ENCODE results near the gene C12orf43.

Gene C12orf43

DNA sequence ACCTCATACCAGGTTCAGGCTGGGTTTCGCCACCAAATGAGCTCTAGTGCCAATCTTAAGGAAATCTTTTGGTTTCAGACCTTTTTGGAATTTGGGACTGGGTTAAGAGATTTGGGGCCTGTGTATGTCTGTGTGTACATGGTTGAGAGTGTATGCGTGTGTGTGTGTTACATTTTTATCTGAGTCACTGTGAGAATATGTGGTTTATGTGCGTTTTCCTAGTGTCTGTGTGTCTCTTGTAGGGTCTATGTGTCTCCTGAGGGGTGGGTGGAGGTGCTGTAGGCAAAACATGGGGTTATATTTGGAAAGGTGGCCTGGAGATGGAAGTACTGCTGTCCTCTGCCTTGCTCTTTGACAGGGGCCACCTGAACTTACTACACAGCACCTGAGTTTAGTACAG lies 17.9 kb downstream of the C12orf43 start:
- FAIRE-seq: no peak

DNA sequence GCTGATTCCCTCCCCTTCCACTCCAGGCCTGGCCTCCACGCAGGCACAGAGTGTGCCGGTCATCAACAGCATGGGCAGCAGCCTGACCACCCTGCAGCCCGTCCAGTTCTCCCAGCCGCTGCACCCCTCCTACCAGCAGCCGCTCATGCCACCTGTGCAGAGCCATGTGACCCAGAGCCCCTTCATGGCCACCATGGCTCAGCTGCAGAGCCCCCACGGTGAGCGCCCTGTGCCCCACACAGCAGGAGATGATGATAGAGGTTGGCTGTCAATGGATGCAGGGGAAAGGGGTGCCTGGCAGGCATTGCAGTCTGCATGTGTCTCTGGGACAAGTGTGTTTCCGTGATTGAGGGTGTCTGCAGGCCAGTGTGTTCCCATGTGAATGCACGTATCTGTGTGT lies 18.8 kb downstream of the C12orf43 start:
- FAIRE-seq: no peak

DNA sequence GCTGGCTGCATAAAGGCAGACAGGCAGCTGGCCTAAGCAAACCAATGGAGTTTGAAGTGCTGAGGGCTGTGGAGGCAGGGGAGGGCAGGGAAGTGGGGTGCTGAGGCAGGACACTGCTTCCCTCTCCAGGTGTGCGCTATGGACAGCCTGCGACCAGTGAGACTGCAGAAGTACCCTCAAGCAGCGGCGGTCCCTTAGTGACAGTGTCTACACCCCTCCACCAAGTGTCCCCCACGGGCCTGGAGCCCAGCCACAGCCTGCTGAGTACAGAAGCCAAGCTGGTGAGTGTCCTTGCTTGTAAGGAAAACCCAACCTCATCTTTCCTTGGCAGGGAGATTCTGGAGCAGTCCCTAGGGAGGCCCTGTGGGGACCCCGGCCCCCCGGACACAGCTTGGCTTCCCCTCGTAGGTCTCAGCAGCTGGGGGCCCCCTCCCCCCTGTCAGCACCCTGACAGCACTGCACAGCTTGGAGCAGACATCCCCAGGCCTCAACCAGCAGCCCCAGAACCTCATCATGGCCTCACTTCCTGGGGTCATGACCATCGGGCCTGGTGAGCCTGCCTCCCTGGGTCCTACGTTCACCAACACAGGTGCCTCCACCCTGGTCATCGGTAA lies 20.0 kb downstream of the C12orf43 start:
- no peak for FAIRE-seq

DNA sequence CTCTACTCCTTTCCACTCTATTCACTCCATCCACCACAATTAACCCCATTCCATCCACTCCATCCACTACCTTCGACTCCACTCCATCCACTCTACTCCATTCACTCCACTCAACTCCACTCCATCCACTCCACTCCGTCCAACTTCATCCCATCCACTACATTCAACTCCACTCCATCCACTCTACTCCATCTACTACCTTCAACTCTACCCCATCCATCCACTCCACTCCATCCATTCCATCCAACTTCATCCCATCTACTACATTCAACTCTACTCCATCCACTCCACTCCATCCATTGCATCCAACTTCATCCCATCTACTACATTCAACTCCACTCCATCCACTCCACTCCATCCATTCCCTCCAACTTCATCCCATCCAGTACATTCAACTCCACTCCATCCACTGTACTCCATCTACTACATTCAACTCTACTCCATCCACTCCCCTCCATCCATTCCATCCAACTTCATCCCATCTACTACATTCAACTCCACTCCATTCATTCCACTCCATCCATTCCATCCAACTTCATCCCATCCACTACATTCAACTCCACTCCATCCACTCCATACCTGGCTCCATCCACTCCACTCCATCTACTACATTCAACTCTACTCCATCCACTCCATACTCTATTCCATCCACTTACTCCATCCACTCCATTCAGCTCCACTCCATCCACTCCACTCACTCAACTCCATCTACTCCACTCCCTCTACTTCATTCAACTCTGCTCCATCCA lies 21.5 kb downstream of the C12orf43 start:
- FAIRE-seq: no peak

DNA sequence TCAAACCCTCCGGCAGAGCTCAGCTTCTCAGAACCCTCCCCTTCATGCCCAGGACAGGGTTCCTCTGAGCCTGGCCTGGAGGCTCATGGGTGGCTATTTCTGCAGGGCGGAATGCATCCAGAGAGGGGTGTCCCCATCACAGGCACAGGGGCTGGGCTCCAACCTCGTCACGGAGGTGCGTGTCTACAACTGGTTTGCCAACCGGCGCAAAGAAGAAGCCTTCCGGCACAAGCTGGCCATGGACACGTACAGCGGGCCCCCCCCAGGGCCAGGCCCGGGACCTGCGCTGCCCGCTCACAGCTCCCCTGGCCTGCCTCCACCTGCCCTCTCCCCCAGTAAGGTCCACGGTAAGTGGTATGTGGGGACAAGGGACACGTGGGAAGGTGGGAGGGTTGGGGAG lies 22.2 kb downstream of the C12orf43 start:
- FAIRE-seq: no peak

DNA sequence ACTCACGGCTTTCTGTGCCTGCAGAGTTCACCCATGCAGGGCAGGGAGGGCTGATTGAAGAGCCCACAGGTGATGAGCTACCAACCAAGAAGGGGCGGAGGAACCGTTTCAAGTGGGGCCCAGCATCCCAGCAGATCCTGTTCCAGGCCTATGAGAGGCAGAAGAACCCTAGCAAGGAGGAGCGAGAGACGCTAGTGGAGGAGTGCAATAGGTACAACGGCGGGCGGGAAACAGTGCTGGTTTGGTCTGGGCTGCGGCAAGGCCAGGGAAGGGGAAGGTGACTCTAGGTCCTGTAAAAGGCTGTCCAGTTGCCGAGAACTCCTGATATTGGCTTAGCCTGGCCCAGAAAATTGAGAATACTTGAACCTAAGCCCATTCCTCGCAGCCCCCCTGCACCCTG lies 22.8 kb downstream of the C12orf43 start:
- no peak for FAIRE-seq

DNA sequence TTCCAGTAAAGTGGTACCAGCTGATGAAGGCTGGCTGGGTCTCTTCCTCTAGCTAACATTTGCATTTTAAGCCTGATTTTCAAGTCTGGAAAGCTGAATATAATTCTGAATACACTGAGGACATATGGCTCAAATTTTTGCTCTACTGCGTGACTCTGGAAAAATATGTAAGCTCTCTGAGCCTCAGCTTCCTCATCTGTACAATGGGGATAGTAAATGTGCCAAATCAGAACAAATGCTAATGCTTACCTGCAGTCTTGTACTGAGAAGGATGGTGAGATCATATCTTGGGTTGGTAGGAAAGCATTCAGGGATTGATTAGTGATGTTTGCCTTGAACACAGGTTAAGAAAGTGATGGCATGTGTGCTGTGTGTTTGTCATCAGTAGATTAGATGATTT lies 23.3 kb downstream of the C12orf43 start:
- no peak for FAIRE-seq

DNA sequence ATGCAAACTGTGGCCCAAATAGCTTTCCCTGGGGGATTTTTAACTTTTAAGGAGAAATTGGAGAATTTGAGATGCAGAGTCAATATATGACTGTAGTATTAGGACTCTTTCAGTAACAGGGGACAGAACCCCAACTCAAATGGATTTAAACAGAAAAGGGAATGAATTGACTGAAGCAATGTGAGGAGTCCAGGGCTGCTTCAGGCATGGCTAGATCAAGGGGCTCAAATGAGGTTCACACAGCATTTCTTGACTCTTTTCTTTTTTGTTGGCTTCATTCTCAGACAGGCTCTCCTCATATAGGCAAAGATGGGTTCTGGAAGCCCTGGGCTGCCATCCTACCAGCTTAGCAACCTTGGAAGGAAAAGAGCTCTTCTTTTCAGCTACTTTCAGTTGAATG lies 24.3 kb downstream of the C12orf43 start:
- FAIRE-seq: no peak

DNA sequence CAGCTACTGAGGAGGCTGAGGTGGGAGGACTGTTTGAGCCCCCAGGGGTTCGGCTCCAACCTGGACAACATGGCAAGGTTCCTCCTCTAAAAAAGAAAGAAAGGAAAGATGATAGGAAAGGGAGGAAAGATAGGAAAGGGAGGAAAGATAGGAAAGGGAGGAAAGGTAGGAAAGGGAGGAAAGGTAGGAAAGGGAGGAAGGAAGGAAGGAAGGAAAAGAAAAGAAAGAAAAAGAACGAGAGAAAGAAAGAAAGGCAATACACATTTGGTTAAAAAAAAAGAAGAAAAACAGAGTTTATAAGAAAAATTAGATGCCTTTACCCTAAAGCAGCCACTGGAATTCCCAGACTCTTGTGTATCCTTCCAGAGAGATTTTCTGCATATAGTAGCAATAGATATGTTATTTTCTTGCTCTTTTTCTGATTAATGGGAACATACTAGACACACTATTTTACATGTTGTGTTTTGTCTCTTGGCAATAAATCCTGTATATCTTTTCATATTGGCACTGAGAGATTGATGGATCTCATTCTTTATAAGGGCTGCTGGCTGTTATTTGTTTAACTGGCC lies 25.7 kb downstream of the C12orf43 start:
- no peak for FAIRE-seq

DNA sequence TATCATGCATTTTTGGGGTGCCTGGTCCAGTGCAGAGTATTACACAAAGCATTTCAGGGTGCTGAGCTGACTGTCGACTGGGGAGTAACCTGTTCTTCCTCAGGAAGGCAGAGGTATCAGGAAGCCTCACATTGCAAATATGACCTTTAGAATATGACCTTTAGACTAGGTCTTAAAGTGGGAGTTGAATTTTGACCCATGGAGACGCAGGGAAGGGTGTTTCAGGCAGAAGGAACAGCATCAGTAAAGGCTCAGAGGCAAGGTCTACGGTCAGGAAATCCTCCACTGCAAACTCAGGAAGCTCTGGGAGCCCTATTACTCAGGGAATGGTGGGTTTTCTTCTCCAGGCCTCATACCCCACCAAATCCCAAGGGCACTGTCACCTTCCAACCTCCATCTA lies 26.6 kb downstream of the C12orf43 start:
- no peak for FAIRE-seq

DNA sequence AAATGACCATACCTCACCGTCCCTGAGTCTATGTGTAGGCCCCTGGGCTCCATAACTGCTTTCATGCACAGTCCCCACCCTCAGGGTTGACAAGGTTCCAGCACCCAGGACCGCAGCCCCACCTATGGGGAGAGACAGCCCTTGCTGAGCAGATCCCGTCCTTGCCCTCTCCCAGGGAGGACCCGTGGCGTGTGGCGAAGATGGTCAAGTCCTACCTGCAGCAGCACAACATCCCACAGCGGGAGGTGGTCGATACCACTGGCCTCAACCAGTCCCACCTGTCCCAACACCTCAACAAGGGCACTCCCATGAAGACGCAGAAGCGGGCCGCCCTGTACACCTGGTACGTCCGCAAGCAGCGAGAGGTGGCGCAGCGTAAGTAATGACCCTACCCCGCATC lies 27.6 kb downstream of the C12orf43 start:
- no peak for FAIRE-seq

DNA sequence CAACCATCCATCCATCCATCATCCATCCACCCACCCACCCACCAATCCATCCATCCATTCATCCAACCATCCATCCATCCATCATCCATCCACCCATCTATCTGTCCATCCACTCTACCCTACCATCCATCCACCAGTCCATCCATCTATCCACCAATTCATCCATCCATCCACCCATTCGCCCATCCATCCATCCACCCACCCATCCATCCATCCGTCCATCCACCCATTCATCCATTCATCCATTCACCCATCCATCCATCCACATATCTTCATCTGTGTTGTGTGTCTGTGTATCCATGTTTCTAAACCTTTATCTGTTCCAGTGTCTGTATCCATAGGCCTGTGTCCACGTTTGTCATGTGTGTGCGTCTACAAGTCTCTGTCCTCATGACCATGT lies 28.1 kb downstream of the C12orf43 start:
- no peak for FAIRE-seq

DNA sequence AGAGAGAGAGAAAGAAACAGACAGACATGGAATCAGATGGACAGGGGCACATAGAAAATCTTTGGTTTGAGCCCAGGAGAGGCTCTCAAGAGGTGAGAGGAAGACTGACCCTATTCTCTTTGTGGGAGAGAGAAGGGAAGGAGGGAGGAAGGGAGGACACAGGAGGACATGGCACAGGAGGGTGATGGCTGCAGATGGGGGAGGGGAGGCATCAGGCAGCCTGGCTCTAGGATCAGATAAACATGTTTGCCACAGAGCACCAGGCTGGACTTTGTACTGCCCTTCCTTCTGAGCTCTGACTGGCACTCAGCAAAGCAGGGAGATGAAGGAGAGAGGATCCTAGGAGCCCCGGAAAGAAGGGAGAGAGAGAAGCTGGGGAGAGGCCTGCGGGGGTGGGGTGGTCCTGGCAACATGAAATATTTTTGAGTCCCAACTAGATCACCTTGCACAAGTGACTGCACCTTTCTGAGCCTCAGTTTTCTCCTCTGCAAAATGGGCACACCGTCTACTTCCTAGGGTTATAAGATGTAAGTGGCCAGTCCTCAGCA lies 31.9 kb downstream of the C12orf43 start:
- no peak for FAIRE-seq

DNA sequence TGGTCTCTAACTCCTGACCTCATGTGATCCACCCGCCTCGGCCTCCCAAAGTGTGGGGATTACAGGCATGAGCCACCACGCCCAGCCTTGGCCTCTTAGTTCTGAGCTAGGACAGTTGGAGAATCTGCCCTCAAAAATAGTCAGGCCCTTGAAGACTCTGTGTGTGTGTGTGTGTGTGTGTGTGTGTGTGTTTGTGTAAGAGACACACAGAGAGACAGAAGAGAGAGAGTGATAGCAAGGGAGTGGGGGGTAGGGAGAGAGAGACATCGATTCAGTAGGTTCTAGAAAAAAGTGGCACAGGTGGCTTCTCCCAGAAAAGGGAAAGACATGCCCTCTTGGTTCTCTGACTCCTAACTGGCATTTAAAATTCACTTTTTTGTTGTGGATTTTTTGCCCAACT lies 32.5 kb downstream of the C12orf43 start:
- no peak for FAIRE-seq

DNA sequence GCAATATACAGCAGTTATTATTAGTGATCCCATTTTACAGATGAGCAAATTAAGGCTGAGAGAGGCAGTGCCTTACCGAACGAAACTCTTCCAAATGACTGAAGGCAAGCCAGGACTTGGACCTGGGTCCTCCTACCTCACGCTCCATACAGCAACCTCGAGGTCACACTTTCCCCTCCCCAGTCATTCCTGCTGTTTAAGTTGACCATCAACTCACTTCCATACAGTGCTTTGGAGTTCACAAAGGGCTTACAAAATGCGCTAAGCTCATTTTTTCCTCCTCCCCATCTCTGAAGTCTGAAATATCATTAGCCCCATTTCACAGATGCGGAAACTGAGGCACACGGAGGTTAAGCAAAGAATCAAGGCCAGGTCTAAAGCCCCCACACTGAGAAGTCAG lies 33.6 kb downstream of the C12orf43 start:
- no peak for FAIRE-seq

DNA sequence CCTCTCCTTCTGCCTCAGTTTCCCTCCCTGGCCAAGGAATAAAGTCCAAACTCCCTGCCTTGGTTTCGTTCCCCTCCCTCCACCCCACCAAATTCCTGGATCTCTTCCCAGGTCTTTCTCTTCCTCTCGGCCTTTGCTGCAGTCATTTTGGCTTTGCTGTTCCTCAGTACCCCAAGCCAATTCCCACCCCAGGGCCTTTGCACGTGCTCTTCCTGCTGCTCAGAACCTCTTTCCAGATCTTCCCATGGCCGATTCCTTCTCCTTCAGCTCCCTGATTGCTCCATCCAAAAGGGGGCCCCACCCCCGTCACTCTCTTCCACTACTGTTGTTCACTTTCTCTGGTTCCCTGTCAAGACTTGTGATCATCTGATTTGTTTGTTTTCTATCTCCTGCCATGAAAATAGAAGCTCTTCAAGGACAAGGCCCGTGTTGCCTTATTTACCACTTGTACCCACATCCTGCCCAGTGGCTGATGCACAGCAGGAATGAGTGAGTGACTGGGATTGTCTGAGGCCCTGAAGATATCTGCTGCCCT lies 34.8 kb downstream of the C12orf43 start:
- no peak for FAIRE-seq

DNA sequence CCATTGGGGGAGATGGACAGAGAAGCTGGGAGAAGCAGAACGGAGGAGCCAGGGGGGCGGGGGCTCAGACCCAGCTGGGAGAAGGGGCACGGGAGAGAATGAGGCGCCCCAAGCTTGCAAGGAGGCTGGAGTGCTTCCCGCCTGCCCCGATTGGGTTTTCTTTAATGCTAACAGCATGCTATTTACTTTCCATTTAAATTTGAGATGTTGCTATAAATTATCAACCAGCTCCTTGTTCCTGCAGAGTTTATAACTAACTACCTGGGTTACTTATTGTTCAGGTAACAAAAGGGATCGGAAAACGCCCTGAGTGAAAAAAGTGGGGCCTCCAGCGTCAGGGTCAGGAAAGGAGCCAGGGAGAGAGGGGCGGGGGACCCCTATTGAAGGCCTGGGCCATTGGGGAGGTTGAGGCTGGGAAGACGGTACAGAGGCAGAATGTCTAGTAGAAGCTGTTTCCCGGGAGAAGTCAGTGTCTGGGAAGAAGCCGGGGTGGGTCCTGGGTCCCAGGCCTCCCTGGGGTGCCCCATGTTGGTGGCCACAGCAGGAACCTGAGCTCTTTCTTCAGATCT lies 35.4 kb downstream of the C12orf43 start:
- FAIRE-seq: no peak

DNA sequence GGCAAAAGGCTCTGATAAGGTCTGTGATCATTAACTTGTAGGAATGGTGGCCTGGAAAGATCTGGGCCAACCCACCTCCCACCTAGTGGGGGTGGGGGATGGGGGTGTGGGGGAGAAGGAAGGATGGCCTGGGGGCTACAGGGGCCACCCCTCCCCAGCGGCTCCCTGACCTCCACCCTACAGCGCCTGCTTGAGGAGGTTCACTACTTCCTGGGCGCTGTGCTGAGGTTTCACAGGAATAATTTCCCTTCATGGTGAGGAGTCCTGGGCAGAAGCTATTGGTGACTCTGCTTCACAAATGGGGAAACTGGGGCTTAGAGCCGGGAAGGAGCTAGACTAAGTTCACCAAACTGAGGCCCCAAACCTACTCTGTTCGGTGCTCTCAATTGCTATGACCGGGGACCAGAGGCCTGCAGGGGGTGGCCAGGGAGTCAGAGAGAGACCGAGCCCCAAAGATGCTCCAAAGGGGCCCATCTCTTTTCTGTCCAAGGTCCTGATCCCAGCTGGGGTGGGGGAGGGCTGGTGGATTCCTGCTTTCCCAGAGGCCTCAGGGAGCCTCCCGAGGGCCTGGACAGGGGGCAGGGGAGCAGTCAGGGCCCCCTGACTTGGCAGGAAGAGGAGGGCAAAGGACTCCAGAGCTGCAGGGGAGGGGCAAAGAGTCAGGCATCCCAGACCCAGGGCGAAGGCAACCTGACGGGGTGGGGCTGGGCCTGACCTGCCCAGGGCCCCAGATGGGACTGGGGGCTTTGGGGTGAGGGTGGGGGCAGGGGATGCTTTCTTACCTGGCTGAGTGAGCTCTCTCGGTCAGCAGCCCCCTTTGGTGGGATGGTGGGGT lies 36.2 kb downstream of the C12orf43 start:
- FAIRE-seq: no peak

DNA sequence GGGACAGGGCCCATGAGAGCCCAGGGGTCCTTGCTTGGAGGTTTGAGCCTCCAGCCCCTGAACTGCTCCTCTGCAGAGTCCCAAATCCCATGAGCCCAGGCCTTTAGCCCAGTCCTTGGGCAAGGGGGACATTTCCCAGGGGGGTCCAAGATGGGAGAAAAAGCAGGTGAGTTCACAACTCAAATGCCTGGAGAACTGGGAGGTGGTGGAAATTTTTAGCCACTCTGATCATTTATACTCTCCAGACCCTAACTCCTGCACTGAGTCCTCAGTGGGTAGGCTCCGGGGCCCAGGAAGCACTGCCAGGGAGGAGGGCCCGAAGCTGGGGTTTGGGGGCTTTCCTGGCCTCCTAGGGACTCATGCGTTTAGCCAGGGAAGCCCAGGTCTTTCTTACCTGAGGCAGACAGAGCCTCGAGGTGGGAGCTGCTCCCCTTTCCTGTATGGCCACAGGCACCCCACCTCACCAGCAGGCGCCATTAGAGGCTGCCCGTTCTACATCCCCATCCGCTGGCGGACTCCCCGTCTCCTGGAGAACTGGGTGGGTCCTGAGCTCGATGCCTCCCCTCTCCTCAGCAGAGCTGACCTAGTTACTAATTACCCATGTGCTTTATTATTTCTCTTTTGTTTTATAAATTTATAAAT lies 36.9 kb downstream of the C12orf43 start:
- FAIRE-seq: no peak

DNA sequence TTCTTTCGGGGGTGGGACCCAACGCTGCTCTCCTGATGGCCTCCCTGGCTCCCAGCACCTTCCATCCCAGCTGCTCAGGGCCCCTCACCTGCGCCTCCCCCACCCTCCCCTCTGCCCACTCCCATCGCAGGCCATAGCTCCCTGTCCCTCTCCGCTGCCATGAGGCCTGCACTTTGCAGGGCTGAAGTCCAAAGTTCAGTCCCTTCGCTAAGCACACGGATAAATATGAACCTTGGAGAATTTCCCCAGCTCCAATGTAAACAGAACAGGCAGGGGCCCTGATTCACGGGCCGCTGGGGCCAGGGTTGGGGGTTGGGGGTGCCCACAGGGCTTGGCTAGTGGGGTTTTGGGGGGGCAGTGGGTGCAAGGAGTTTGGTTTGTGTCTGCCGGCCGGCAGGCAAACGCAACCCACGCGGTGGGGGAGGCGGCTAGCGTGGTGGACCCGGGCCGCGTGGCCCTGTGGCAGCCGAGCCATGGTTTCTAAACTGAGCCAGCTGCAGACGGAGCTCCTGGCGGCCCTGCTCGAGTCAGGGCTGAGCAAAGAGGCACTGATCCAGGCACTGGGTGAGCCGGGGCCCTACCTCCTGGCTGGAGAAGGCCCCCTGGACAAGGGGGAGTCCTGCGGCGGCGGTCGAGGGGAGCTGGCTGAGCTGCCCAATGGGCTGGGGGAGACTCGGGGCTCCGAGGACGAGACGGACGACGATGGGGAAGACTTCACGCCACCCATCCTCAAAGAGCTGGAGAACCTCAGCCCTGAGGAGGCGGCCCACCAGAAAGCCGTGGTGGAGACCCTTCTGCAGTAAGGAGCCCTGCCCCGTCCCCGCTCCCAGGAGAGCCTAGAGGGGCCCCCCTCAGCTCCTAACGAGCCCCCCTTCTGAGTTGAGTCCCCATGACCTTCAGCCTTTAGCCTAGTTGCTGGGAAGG lies 37.7 kb downstream of the C12orf43 start, which contains the start of gene HNF1A:
HNF1A (plus strand) TSS at position 248 of the 924 bp plus-strand sequence; CDS start at position 474, 226 bp downstream.
- no peak for FAIRE-seq
